ENCODE results near the gene ZFHX3.

The ZFHX3 gene

DNA sequence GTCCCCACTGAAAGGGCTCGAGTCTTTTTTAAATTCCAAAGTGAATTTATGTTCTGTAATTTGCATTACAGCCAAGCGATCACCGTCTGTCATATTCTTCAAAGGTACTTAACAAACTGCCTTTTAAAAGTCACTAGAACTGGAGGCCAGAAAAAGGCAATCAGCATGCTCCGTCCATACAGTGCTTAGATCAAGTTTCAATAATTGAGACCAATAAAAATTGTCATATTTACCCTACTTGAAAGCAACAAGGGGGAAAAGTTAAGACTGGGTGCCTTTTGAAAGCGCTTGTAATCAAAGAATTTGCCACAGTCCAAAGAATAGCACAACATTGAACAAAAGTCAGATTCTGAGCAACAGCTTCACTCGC lies 9.0 kb upstream of the ZFHX3 start:
- H3K4me1 ChIP-seq: peaks cover 16% of the 10 kb centered on the region
- H3K27me3 ChIP-seq: no peaks in the 10 kb centered on the region
- peak overlapping the region; percentile 73 for H3K4me3 ChIP-seq (ENCODE audit: low read depth, low read length)
- TF ChIP-seq, protein P1, sequence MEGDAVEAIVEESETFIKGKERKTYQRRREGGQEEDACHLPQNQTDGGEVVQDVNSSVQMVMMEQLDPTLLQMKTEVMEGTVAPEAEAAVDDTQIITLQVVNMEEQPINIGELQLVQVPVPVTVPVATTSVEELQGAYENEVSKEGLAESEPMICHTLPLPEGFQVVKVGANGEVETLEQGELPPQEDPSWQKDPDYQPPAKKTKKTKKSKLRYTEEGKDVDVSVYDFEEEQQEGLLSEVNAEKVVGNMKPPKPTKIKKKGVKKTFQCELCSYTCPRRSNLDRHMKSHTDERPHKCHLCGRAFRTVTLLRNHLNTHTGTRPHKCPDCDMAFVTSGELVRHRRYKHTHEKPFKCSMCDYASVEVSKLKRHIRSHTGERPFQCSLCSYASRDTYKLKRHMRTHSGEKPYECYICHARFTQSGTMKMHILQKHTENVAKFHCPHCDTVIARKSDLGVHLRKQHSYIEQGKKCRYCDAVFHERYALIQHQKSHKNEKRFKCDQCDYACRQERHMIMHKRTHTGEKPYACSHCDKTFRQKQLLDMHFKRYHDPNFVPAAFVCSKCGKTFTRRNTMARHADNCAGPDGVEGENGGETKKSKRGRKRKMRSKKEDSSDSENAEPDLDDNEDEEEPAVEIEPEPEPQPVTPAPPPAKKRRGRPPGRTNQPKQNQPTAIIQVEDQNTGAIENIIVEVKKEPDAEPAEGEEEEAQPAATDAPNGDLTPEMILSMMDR (IDR thresholded peaks at IDR 0.05; ENCODE audit: low read depth, low read length): no peak
- H3K9me3 ChIP-seq: no peaks in the 10 kb centered on the region
- H3K36me3 ChIP-seq: no peaks in the 10 kb centered on the region
- DNase-seq: no peak

DNA sequence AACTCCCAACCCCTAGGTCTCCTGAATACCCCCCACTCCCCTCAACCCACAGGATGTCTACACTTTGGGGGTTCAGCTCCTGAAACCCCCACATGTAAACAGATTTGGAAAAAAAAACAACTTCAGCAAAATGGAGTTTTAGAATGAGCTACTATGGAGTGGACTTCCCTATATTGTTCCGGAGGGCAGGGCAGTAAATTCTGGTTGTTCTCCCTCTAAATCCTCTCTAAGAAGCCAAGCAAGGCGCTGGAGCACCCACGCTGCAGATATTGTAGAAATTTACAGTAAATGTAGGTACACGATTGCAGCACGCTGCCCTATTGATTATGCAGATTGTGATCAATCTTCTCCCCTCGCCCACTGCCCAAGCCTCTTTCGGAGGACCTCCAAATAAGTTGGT lies 8.5 kb upstream of the ZFHX3 start:
- TF ChIP-seq, protein P1 (IDR thresholded peaks at IDR 0.05; ENCODE audit: low read depth, low read length): no peak
- Histone ChIP-seq H3K27me3 (no peaks in the 10 kb centered on the region), H3K4me1 (peaks cover 18% of the 10 kb centered on the region), H3K4me3 (ENCODE audit: low read depth, low read length) (peak overlapping the region; percentile 73), H3K36me3 (no peaks in the 10 kb centered on the region), H3K9me3 (no peaks in the 10 kb centered on the region)
- DNase-seq: no peak

- TF ChIP-seq, protein P1 (IDR thresholded peaks at IDR 0.05; ENCODE audit: low read depth, low read length): no peak
- no peak for DNase-seq
- Histone ChIP-seq H3K9me3 (no peaks in the 10 kb centered on the region), H3K4me3 (ENCODE audit: low read depth, low read length) (peak overlapping the region; percentile 73), H3K36me3 (no peaks in the 10 kb centered on the region), H3K27me3 (no peaks in the 10 kb centered on the region), H3K4me1 (peaks cover 29% of the 10 kb centered on the region)
Measured at GRCh38 chr16:73054813-73055482, 7.0 kb upstream of the ZFHX3 start.

GRCh38 chr16:73054498-73054812 lies 6.5 kb upstream of the ZFHX3 start:
- Histone ChIP-seq H3K4me3 (ENCODE audit: low read depth, low read length) (peak overlapping the region; percentile 73), H3K4me1 (peaks cover 34% of the 10 kb centered on the region), H3K27me3 (no peaks in the 10 kb centered on the region), H3K9me3 (no peaks in the 10 kb centered on the region), H3K36me3 (no peaks in the 10 kb centered on the region)
- DNase-seq: no peak
- TF ChIP-seq, protein P1 (IDR thresholded peaks at IDR 0.05; ENCODE audit: low read depth, low read length): no peak

GRCh38 chr16:73054125-73054484 lies 6.2 kb upstream of the ZFHX3 start:
- Histone ChIP-seq H3K9me3 (no peaks in the 10 kb centered on the region), H3K27me3 (no peaks in the 10 kb centered on the region), H3K4me1 (peaks cover 37% of the 10 kb centered on the region), H3K4me3 (ENCODE audit: low read depth, low read length) (peak overlapping the region; percentile 73), H3K36me3 (no peaks in the 10 kb centered on the region)
- no peak for DNase-seq
- TF ChIP-seq, protein P1 (IDR thresholded peaks at IDR 0.05; ENCODE audit: low read depth, low read length): peak; percentile 14; the same call in 1 of the 2 replicates

DNA sequence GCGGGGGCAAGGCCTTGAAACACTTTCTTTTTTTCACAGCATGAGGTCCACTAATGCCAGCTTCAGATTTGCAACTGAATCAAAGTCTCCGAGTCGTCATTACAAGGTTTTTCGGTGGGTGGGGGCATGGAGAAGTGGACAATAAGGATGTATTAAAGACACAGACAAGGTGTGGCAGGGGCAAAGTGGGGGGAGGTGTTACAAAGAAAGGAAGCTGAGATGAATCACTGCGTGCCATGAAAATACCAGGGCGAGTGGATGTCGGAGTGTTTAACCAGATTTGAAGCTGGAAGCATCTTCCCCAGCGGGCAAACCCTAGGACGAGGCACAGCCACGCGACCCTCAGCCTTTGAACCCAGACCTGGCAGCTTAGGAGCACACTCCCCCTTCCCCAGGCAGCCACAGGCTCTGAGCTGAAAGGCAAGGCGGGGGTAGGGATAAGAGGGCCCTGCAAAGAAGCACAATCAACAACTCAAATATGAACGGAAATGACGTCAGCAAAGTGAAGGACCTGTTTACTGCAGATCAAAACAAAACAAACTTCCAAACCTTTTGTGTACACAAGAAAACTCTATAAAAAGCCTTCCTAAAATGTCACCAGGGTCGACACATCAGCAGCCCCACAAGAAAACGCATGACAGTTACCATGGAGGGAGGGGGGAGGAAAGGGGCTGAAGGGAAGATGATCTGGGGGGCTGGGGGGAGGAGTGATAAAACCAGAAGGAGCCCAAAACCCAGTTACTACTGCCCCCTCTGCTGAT lies 5.6 kb upstream of the ZFHX3 start:
- H3K4me1 ChIP-seq: peaks cover 43% of the 10 kb centered on the region
- peak; percentile 45 for DNase-seq
- TF ChIP-seq, protein P1 (IDR thresholded peaks at IDR 0.05; ENCODE audit: low read depth, low read length): no peak
- H3K4me3 ChIP-seq (ENCODE audit: low read depth, low read length): peak overlapping the region; percentile 73
- no peaks in the 10 kb centered on the region for H3K36me3 ChIP-seq
- no peaks in the 10 kb centered on the region for H3K27me3 ChIP-seq
- no peaks in the 10 kb centered on the region for H3K9me3 ChIP-seq

Data from BE2C (cell line).